Right lobe of liver (tissue), 6 donors: ENCODE measurements around the gene LCN10. TPM values are rescaled to one million over a fixed set of nuclear protein-coding genes. Genes with fewer than 3 reads are reported as not detected.
"Not testable (repeated sequence)": the region's sequence is repeated elsewhere in the genome, so short reads cannot be mapped to it uniquely, and the experiment has no call there.

Experiments
- ATAC-seq, 4 donors: fragments of 200-7000 bp; cut with Tn5 transposase; one replicate each; pipeline ENCODE4 v1.9.1; 2020; ENCODE audit warnings: mild to moderate bottlenecking in 4 of 4, moderate library complexity in 4 of 4
- DNase-seq, 3 donors: peaks; one replicate each; pipeline ENCODE4 v3.0.0-alpha.2; 2020
- H3K27ac ChIP-seq, 3 donors: fragments of 200-600 bp; one replicate each; pipeline ENCODE4 v1.8.0; 2022
- H3K27me3 ChIP-seq, 2 donors: fragments of 200-600 bp; one replicate each; pipeline ENCODE4 v1.8.0; 2022
- H3K36me3 ChIP-seq, 4 donors: fragments of 200-600 bp; sonication (generic) in 1 of 4; one replicate each; pipeline versions ENCODE4 v1.5.1 to v1.8.0; 2017 to 2022; ENCODE audit warnings: control low read depth in 1 of 4
- H3K4me1 ChIP-seq, 4 donors: fragments of 200-600 bp; sonication (generic) in 1 of 4; one replicate each; pipeline versions ENCODE4 v1.5.1 to v1.8.0; 2017 to 2022; ENCODE audit warnings: control low read depth in 1 of 4
- H3K4me3 ChIP-seq, 3 donors: fragments of 200-600 bp; one replicate each; pipeline ENCODE4 v1.8.0; 2022
- H3K9me3 ChIP-seq, 4 donors: fragments of 200-600 bp; sonication (generic) in 1 of 4; one replicate each; pipeline versions ENCODE4 v1.5.1 to v1.8.0; 2017 to 2022; ENCODE audit warnings: control low read depth in 1 of 4
- CTCF ChIP-seq, 4 donors: fragments of 200-600 bp in 3 of 4; fragments of 450-650 bp in 1 of 4; IDR thresholded peaks; one replicate each; pipeline versions ENCODE4 v1.5.1 to v1.8.0; 2016 to 2022; ENCODE audit warnings: antibody characterized with exemption in 4 of 4, mild to moderate bottlenecking in 2 of 4
- POLR2A ChIP-seq: fragments of 450-650 bp; IDR thresholded peaks from one replicate; pipeline ENCODE4 v1.6.1; 2017; ENCODE audit warnings: antibody characterized with exemption, mild to moderate bottlenecking
- WGBS: methylation state at CpG from one replicate; pipeline ENCODE4 v1.1.6; 2018; ENCODE audit warnings: low coverage, low lambda C conversion rate; ENCODE audit not compliant: insufficient coverage; ENCODE audit errors: missing lambda C conversion rate; 5-methylcytosine and 5-hydroxymethylcytosine counted together
- intact Hi-C, 2 donors: fragments of 100-400 bp; cut with DNase I; formaldehyde crosslinking; loops; one replicate each; pipeline versions ENCODE4 v1.11.2 to v1.14.1; 2022
- total RNA-seq, 6 experiments: library from RNA; depleted of rRNA in 2 of 6; stranded (reverse); fragments of >200 nt in 2 of 6; fragmentation: NEBNext Ultra II Directional in 3 of 6; extraction: Animal tissue kit (Norgen Biotek cat#: 25700) in 3 of 6; gene quantifications; one replicate each; pipeline versions ENCODE4 v1.1.0 to v1.2.4, GENCODE V29; 2016 to 2023
- donor health status: DM: no; HTN: yes; CAD: no.
- donor health status: DM: no; HTN: no; CAD: no.
- donor health status: DM: no; HTN: no; CAD: no.
- donor health status: DM: no; HTN: yes; CAD: no.
- donor health status: DM: no; HTN: yes; CAD: no.

The LCN10 gene
- total RNA-seq, 6 experiments from 2014 or later = 0.23 to 0.81 (median 0.32) TPM; not detected in 2

GRCh38 chr9:136705564-136705963, 37.2 kb downstream of the LCN10 start:
- DNase-seq (no peak), ATAC-seq (no peak)
- Histone ChIP-seq H3K27ac (no peak overlapping the region), H3K36me3 (no peaks in the 10 kb centered on the region), H3K27me3 (no peaks in the 10 kb centered on the region), H3K9me3 (no peaks in the 10 kb centered on the region), H3K4me1 (no peaks in the 10 kb centered on the region), H3K4me3 (no peak overlapping the region)
- intact Hi-C loops = no loop called here
- TF ChIP-seq POLR2A (no peak), CTCF (IDR thresholded peaks at IDR 0.05) (no peak)
- 56% methylated on average over 5 of the region's 7 CpGs for WGBS

- H3K4me1 ChIP-seq, H3K36me3 ChIP-seq, H3K9me3 ChIP-seq, DNase-seq, H3K27ac ChIP-seq, intact Hi-C loops, H3K27me3 ChIP-seq, H3K4me3 ChIP-seq: not testable (repeated sequence)
- 74% methylated on average over 5 of the region's 8 CpGs for WGBS
- ATAC-seq = peak in 1 of 4 donors; percentile 16
Measured at GRCh38 chr9:136704741-136705140, 38.0 kb downstream of the LCN10 start.

- no peak for ATAC-seq
- TF ChIP-seq CTCF (IDR thresholded peaks at IDR 0.05) (no peak), POLR2A (no peak)
- WGBS = 54% methylated on average over 4 of the region's 12 CpGs
- H3K4me1 ChIP-seq = peaks cover 0 to 13% (median 4%) of the 10 kb centered on the region in 4 donors
- intact Hi-C loops = no loop called here
- H3K9me3 ChIP-seq = no peaks in the 10 kb centered on the region
- no peak overlapping the region for H3K27ac ChIP-seq
- H3K27me3 ChIP-seq = no peaks in the 10 kb centered on the region
- DNase-seq = no peak
- H3K36me3 ChIP-seq = no peaks in the 10 kb centered on the region
- no peak overlapping the region for H3K4me3 ChIP-seq
Measured at GRCh38 chr9:136703276-136703860, 39.4 kb downstream of the LCN10 start.

GRCh38 chr9:136701668-136702053, 41.1 kb downstream of the LCN10 start:
- Histone ChIP-seq H3K9me3 (no peaks in the 10 kb centered on the region), H3K36me3 (no peaks in the 10 kb centered on the region), H3K27ac (no peak overlapping the region), H3K4me3 (no peak overlapping the region), H3K4me1 (peaks cover 0 to 21% (median 8%) of the 10 kb centered on the region in 4 donors), H3K27me3 (no peaks in the 10 kb centered on the region)
- TF ChIP-seq CTCF (IDR thresholded peaks at IDR 0.05) (no peak), POLR2A (no peak)
- intact Hi-C loops = no loop called here
- DNase-seq (no peak), ATAC-seq (no peak)
- WGBS = 77% methylated on average over 4 of the region's 10 CpGs

GRCh38 chr9:136700959-136701667, 41.6 kb downstream of the LCN10 start:
- H3K4me1 ChIP-seq = peaks cover 0 to 26% (median 10%) of the 10 kb centered on the region in 4 donors
- DNase-seq (peak in 1 of 3 donors; percentile 53), ATAC-seq (peak in 1 of 4 donors; percentile 4)
- H3K9me3 ChIP-seq = no peaks in the 10 kb centered on the region
- H3K36me3 ChIP-seq = no peaks in the 10 kb centered on the region
- no peak overlapping the region for H3K4me3 ChIP-seq
- TF ChIP-seq POLR2A (no peak), CTCF (IDR thresholded peaks at IDR 0.05) (no peak)
- 53% methylated on average over 14 of the region's 38 CpGs for WGBS
- no peaks in the 10 kb centered on the region for H3K27me3 ChIP-seq
- H3K27ac ChIP-seq = no peak overlapping the region
- intact Hi-C loops = no loop called here
